ENCODE results near the gene WASL. TPM values are rescaled to one million over a fixed set of nuclear protein-coding genes. Genes with fewer than 3 reads are reported as not detected.
A peak's percentile ranks its signal among the peaks of the same experiment; 100 is the strongest.

WASL gene
- total and polyA plus RNA-seq, 2 of the 13 experiments (the other 11 are each of a cell fraction or from before 2014, with no cell fraction given), result 7.9 to 12.8 TPM

DNA sequence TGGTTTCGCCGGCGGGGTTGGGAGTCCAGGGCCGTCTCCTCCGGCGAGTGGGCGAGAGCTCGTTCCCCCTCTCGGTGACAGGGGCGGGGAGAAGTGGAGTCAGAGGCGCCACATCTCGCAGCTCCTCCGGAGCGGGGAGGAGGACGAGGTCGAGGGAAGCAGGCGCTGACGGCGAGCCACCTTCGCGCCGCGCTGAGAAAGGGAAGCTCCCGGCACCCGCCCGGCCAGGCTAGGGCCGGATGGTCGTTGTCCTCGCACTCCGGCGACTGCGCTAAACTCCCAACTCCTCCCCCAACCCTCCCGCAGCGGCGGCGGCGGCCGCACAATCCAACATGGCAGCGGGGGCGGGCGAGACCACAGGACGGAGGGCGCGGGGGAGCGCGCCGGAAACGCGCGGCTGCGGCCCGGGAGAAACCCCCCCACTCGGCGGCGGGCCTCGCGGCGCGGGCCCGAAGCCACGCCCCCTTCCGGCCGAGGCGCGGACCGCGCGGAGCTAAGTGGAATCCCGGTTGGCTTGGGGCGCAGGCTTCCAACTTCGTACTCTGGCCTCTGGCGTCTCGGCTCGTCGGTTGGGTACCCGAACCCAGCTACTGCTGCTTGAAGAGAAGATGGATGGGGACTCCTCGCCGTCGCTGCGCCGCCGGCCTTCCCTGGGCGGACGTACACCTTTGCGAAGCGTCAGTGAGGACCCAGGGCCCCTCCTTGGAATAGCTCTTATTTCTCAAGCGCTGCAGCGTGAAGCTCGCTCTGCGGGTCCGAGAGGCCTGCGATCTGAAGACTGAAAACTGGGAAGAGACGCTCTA is at the start of gene WASL (continued):
- TF ChIP-seq ZNF382 (CRISPR knock-in tag; IDR thresholded peaks at IDR 0.05; ENCODE audit: borderline replicate concordance) (no peak), YEATS2 (CRISPR knock-in tag; IDR thresholded peaks at IDR 0.05; ENCODE audit: borderline replicate concordance) (no peak; the same call in none of the 2 replicates), SETDB1 (CRISPR knock-in tag; IDR thresholded peaks at IDR 0.05; ENCODE audit: borderline replicate concordance) (no peak), ZNF878 (CRISPR knock-in tag; IDR thresholded peaks at IDR 0.05) (0 out of 2 replicates have a peak, but pooled peaks have one; percentile 9), NFE2 (CRISPR knock-in tag; IDR thresholded peaks at IDR 0.05) (no peak), ZNF746 (CRISPR knock-in tag; IDR thresholded peaks at IDR 0.05) (peak; percentile 62; the same call in 1 of the 2 replicates), ZFP82 (CRISPR knock-in tag; IDR thresholded peaks at IDR 0.05; ENCODE audit: borderline replicate concordance) (peak; percentile 68), ZNF709 (CRISPR knock-in tag; IDR thresholded peaks at IDR 0.05) (peak; percentile 97; the same call in 1 of the 2 replicates), TBX2 (CRISPR knock-in tag; IDR thresholded peaks at IDR 0.05; ENCODE audit: borderline replicate concordance) (peak; percentile 70; the same call in 1 of the 2 replicates), POLR2G (IDR thresholded peaks at IDR 0.05; ENCODE audit: low read depth, low read length) (peak; percentile 95), ZFX (CRISPR knock-in tag; IDR thresholded peaks at IDR 0.05; ENCODE audit: low read depth) (peak; percentile 90), ZNF264 (CRISPR knock-in tag; IDR thresholded peaks at IDR 0.05) (no peak), GFI1 (CRISPR knock-in tag; IDR thresholded peaks at IDR 0.05; ENCODE audit: borderline replicate concordance) (no peak; the same call in 1 of the 2 replicates), GABPB1 (CRISPR knock-in tag; IDR thresholded peaks at IDR 0.05) (peak; percentile 93), HES4 (CRISPR knock-in tag; IDR thresholded peaks at IDR 0.05; ENCODE audit: borderline replicate concordance) (peak; percentile 80), GATA4 (IDR thresholded peaks at IDR 0.05; ENCODE audit: borderline replicate concordance, low read depth) (0 out of 2 replicates have a peak, but pooled peaks have one; percentile 37), MLX (CRISPR knock-in tag; IDR thresholded peaks at IDR 0.05) (no peak), NFE2L1 (CRISPR knock-in tag; IDR thresholded peaks at IDR 0.05; ENCODE audit: borderline replicate concordance) (no peak), ZBTB33 (CRISPR knock-in tag; IDR thresholded peaks at IDR 0.05) (no peak), HNF4G (IDR thresholded peaks at IDR 0.05; ENCODE audit: borderline replicate concordance, low read depth, low read length) (peak; percentile 32; the same call in 1 of the 2 replicates), HNF4G (CRISPR knock-in tag; IDR thresholded peaks at IDR 0.05; ENCODE audit: borderline replicate concordance, low read depth) (no peak), ZNF564 (CRISPR knock-in tag; IDR thresholded peaks at IDR 0.05) (peak; percentile 89), PHF21A (CRISPR knock-in tag; IDR thresholded peaks at IDR 0.05) (peak; percentile 67), ZNF121 (CRISPR knock-in tag; IDR thresholded peaks at IDR 0.05) (no peak), CBX5 (CRISPR knock-in tag; IDR thresholded peaks at IDR 0.05; ENCODE audit: borderline replicate concordance) (0 out of 2 replicates have a peak, but pooled peaks have one; percentile 31)
- TF ChIP-seq, protein P1, sequence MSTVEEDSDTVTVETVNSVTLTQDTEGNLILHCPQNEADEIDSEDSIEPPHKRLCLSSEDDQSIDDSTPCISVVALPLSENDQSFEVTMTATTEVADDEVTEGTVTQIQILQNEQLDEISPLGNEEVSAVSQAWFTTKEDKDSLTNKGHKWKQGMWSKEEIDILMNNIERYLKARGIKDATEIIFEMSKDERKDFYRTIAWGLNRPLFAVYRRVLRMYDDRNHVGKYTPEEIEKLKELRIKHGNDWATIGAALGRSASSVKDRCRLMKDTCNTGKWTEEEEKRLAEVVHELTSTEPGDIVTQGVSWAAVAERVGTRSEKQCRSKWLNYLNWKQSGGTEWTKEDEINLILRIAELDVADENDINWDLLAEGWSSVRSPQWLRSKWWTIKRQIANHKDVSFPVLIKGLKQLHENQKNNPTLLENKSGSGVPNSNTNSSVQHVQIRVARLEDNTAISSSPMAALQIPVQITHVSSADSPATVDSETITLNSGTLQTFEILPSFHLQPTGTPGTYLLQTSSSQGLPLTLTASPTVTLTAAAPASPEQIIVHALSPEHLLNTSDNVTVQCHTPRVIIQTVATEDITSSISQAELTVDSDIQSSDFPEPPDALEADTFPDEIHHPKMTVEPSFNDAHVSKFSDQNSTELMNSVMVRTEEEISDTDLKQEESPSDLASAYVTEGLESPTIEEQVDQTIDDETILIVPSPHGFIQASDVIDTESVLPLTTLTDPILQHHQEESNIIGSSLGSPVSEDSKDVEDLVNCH (CRISPR knock-in tag; IDR thresholded peaks at IDR 0.05), result no peak
